Activated naive CD4-positive, alpha-beta T cell treated with Interleukin-2 at 50 U/mL for 16 hours (primary cell): Measurements from ENCODE around the gene RNASE3.
"Not testable (repeated sequence)": the region's sequence is repeated elsewhere in the genome, so short reads cannot be mapped to it uniquely, and the experiment has no call there.

Experiments
- DNase-seq: peaks from one replicate; pipeline ENCODE4 v3.0.0-alpha.2; 2020

Gene RNASE3

DNA sequence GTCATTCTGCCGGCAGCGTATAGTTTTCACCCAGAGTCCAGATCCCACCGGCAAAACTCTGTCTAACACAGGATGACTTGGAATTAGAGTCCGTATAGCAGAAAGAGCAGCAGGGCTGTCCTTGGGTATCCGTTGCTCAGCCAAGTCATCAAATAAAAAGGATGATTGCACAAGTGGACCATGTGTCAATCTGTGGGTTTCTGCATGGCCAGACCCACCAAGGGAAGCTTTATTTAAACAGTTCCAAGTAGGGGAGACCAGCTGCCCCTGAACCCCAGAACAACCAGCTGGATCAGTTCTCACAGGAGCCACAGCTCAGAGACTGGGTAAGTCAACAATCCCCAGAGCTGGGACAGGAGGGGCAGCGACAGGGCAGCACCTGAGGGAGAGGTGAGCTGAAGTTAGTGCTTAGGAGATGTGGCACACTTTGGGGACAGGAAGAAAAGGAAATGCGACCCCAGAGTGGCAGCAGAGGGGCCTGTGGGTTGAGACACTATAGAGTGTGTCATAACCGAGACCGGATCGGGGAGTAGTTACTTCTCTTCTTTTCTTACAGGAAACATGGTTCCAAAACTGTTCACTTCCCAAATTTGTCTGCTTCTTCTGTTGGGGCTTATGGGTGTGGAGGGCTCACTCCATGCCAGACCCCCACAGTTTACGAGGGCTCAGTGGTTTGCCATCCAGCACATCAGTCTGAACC lies at the start of gene RNASE3:
Gene RNASE3, plus strand, starts transcription at position 260 of the 700 bp plus-strand sequence. Its CDS starts 302 bp downstream, at position 562.
- DNase-seq = not testable (repeated sequence)

DNA sequence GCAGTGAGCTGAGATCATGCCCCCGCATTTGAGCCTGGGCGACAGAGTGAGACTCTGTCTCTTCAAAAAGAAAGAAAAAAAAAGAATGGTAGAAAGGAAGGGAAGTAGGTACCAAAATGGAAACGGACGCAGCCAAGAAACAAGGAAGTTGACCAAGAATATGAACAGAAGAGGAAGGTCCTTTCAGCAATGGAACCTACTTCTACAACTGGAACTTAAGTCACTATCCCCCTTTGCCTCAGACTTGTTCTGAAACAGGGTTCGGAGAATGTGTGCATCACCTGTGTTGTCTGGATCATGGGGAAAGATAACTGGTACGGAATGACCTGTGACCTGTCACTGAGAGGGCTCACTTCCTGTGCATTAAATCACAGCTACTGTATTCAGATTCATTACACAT lies 44.6 kb upstream of the RNASE3 start:
- DNase-seq = no peak

DNA sequence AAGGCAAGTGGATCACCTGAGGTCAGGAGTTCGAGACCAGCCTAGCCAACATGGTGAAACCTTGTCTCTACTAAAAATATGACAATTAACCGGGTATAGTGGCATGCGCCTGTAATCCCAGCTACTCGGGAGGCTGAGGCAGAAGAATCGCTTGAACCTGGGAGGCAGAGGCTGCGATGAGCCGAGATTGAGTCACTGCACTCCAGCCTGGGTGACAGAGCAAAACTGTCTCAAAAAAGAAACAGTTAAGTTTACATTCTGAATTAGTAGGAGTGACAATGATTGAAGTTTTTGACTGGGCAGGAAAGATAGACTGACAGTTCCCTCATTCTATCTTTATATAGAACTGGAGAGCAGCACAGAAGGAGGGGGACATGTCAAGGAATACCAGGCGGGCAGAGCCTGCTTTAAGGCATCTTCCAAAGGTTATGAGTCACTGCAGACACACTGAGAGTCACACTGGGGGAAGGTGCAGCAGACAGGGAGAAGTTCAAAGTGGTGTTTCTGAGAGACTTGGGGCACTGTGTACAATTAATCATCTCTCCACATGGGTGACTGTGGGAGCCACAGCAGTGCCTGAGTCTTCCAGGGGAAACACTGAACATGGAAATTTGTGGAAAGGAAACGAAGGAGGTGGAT lies 42.8 kb upstream of the RNASE3 start:
- no peak for DNase-seq

DNA sequence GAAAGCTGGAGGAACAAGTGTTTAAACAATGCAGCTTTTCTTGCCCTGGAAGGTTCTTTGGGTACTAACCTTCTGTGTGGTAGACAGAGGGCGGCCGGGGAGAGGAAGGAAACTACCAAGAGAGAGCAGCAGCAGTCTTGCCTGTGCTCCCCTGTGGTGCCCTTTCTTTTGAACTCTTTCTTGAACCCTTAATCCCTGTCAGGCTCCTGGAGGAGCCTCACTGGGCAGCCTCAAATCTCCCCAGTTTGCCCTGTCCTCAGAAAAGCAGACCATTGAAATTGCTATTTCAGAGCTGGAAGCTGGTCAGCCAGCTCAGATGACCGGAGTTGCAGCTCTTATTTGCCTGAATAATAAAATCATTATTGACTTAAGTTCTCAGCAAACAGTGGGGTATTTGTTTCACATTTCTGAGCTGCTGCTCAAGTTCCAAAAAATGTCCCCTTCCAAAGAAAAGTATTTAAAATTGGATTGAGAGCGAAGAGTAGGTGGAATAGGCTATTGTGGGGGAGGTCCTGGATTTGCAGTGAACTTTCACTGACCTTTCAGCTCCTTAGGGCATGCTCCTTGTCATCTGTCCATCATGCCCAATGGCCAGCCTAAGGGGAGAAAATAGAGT lies 42.1 kb upstream of the RNASE3 start:
- no peak for DNase-seq

DNA sequence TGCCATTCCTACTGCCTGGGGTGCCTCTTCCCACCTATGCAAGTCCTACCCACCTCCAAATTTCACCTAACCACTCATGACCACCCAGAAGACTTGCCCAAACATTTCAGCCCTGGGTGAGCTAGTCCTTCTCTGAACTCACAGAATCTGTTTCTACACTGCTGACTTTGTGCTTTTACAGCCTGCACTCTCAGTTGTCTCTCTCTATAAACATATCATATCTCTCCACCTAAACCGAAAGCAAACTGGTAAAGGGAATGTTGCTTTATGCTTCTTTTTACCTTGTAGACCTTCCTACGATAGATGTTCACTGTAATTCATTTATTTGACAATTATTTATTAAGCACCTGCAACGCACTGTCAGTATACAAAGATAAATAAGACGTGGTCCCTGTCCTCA lies 38.1 kb upstream of the RNASE3 start:
- no peak for DNase-seq

DNA sequence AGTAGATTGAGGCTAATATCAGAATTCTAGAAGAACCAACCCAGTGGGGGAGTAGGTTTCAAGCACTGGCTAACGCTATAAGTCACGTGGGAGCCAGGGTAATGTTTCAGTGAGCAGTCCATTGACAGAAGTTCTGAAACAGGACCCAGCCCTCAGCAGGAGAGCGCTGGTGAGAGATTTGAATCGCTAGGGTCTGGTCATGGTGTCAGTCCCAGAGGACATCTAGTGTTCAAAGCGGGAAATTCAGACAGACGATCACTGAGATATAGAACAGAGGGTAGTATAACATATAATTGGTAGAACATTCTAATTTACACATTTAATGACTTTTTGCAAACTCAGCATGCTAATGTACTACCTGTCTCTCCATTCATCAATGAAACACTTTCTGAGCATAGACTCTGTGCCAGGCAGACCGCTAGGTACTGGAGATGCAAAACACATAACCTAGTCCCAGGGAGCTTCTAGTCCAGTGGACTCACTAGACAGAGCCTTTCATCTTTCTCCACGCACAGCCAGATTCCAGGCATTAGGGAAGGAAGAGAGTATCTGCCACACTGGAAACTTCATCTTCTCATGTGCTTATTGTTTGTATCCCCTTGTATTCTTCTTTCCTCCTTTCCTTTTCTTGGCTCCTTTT lies 35.4 kb upstream of the RNASE3 start:
- peak; percentile 21 for DNase-seq

DNA sequence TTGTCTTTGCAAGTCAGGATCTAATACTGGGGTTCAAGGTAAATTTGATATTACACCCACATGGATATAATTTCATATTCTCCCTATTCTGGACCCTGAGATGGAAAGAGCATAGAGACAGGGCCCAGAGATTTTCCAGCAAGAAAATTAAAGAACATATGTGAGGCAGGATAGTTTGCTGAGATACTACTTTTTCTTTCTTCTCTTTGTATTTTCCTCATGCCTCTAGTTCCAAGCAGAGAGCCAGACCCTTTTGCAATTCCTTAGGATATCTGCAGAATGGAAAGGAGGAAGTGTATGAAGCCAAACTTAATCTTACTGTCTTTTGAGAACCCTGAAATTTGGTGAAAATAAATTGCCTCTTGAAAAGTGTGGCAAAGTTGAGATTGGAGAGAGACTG lies 34.0 kb upstream of the RNASE3 start:
- DNase-seq = no peak

DNA sequence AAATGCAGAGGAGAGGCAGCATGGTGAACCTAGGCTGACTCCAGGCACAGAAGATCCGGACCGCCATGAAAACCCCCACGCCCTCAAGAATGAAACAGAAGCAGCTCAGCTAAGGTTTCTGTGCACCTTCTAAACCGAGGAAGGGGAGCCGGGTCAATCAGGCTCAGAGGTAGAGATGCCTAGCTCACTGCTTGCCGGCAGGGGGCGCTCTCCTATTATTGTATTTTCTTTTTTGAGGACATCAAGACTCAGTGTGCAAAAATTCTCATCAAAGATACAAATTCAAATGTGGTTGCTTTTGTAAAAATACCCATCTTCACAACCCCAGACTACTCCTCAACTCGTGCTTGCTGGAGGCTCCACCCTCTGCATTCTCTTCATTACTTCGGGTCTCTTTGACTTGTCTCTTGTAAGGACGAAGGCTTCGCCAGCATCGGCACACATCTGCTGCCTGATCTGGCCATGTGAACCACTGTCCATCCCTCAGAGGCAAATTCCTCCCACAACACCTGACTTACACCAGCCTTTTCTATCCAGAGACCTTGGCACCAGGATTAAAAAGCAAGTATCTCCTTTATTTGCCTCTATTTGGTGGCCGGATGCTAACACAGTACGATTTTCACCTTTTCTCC lies 33.4 kb upstream of the RNASE3 start:
- peak; percentile 62 for DNase-seq

DNA sequence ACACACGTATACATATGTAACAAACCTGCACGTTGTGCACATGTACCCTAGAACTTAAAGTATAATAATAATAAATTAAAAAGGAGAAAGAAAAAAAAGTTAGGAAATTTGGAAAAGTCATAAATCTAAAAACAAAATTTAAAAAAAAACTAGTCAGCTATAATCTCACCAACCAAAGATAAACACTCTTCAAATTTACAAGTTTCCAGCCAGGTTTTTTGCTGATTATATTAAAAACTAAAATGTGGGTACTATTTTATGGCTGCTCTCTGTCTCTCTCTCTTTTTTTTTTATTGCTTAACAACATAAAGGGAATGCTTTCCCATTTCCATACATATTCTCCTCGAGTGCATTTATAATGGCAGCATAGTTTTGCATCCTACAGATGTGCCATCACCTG lies 25.0 kb upstream of the RNASE3 start:
- no peak for DNase-seq

DNA sequence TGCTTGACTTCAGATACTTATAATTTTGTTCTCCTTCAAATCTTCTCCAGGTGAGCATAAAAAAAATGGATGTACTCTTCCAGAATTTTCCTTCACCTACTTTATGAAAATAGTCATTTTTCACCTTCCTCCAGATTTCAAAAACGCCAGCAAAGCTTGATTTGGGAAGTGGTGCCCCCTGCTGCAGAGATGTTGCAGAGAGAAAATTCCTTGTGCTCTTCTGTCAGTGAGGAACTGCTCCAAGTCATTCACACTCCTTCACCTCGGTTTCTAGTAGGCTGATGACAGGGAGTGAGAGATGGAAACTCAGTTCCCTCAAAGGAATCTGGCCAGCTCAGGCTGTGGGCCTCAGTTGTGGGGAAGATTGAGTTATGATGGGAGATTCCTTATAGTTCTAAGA lies 24.2 kb upstream of the RNASE3 start:
- no peak for DNase-seq

DNA sequence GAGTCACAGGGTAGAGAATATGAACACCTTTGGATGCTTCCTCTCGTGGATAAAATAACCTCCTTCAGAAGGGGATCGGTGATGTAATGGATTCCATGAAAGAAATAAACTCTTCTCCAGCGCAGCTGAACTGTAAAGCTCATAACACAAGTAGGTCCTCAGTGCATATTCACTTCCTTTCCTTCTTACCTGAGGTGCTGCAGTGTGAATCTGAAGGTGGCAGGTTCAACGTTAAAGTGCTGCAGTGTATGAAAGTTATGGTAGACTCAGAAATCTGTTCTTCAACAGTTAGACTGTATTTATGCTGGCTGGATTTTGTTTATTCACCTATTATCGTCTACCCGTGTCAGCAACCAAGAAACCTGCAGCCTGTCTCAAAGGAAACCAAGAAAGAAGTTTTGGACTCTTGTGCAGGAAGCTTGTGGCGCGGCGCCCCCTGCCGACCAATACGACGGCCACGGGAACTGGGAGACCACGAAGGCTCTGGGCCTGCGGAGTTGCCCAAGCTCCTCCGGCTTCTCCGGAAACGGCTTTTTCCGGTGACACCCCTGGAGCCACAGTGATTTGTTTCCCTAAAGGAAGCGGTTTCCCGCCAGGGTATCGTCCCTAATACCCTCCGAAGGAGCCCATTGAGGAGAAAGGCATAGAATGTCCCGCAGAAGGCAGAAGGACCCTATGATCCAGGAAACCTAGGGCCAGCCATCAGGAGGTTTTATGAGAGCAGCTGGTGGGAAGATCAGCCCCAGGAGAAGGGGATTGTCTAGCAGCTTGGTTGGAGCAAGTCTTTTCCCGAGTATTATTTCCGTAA lies 17.6 kb upstream of the RNASE3 start:
- DNase-seq = peak; percentile 79

DNA sequence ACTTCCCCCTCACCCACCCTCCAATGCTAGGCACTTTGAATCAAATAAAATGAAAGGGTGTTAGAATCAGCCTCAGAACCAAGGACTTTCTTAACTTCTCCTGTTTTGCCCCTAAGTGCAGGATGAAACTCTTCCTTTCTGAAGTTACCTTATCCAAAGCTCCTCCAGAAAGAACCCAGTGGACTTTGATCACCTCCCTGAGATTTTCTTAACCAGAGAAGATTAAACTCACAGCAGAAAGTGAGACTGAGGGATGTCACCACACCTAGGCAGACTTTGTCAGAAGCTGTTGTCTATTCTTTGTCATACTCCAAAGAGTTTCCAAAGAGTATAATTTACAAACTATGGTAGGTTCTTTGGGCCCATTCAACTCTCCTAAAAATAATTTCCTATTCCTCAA lies 14.2 kb upstream of the RNASE3 start:
- DNase-seq = no peak

DNA sequence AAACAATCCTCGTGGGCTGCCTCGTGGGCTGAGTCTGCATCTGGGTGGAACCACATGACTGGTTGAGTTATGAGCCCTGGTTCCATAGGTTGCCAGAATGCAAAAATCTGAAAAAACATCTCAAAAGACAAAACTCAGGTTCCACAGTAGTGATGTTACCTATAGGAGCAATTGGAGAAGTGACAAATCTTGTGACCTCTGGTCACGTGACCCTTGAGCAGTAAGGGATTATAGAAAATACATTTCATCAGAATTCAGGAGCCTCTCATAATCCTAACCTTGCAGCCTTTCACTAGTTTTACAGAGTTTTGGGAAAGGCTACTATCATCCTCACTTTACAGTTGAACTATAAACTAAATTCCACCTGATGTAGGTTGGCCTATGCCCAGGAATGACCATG lies 12.5 kb upstream of the RNASE3 start:
- DNase-seq = no peak

DNA sequence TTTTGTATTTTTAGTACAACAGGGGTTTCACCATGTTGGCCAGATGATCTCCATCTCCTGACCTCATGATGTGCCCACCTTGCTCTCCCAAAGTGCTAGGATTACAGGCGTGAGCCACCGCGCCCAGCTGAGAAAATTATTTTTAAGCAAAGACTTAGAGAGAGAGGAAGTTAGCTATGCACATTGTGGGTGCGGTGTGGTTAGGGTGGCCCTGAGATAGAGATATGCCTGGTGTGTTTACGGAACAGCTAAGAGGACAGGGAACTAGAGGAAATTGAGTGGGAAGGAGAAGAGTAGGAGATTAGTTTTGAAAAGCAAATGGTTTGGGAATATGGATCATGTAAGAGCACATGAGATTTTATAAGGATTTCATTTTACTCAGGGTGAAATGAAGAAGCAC lies 10.0 kb upstream of the RNASE3 start:
- DNase-seq = not testable (repeated sequence)

DNA sequence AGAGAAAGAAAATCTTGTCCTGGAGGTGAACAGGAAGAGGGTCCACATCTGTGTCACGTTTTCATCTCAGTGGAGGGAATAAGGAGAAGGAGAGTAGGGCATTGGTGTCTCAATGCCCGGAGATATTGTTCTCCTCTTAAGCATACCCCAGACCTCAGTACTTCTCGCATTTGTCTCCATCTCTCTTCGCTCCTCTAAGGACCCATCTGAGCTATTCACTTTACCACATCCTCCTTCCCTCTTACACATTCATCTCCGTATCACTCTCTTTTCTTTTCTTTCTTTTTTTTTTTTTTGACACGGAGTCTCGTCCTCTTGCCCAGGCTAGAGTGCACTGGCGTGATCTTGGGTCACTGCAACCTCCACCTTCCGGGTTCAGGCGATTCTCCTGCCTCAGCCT lies 8.4 kb upstream of the RNASE3 start:
- DNase-seq = not testable (repeated sequence)

DNA sequence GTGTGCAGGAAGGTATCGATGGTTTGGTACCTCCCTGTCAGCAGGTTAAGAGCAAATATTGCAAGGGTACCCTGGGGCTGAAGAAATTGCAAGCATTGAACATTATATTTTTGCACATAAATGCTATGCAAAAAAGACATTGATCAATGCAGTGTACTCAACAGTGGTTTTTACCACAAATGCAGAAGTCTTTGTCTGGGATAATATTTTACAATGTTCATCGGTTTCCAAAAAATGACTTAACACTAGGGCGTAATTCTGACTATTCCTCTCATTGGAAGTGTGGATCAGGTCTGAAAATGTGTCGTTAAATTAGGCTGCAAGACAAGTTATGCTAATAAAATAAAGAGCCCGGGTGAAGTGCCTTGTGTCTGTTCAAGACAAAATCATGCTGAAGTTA lies 2.8 kb upstream of the RNASE3 start:
- not testable (repeated sequence) for DNase-seq

DNA sequence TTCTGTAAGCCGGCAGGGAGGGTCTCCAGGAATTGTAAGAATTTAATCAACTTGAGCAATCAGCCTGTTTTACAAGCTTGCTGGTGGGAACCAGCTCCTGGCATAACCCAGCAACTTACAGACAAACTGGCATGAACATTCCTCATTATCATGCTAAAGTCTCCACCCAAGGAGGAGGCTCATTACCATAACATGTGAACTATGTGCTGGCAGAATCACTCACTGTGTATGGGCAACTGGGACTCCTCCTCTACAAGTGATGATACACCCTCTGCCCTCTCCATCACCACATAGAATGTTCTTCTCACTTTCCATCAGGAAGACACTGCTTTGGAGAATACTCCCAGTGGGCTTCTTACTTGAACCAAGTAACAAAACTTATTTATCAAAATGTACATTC lies 4.1 kb downstream of the RNASE3 start:
- not testable (repeated sequence) for DNase-seq

DNA sequence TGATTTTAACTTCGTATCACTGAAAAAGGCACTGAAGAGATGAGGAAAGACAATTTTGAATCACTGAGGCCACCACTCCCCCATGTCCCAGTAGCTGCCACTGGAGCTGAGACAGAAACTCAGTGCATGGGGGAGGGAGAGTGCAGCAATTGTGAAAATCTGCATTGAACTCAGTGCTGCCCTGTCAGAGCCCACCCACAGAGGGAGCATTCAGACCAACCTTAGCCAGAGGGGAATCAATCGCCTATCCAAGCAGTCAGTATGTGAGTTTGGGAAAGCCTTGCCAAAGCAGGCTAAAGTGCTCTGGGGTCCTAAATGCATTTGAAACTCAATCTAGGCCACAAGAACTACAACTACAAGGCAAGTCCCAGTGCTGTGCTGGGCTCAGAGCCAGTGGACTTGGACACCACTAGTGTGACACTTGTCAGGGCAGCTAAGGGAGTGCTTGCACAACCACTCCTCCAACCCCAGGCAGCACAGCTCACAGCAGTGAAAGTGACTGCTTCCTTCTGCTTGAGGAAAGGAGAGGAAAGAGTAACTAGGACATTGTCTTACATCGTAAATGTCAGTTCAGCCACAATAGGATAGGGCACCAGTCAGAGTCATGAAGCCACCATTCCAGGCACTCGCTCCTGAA lies 13.3 kb downstream of the RNASE3 start:
- DNase-seq = no peak

DNA sequence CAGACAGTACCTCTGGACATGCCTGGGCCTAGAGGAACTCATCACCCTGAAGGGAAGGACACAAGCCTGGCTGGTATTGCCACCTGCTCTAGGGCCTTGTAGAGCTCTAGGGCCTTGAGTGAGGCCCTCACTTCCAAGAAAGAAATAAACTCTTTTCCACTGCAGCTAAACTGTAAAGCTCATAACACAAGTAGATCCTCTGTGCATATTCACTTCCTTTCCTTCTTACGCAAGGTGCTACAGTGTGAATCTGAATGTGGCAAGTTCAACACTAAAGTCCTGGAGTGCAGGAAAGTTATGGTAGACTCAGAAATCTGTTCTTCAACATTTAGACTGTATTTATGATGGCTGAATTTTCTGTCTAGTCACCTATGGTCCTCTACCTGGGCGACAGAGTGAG lies 14.5 kb downstream of the RNASE3 start:
- DNase-seq = no peak

DNA sequence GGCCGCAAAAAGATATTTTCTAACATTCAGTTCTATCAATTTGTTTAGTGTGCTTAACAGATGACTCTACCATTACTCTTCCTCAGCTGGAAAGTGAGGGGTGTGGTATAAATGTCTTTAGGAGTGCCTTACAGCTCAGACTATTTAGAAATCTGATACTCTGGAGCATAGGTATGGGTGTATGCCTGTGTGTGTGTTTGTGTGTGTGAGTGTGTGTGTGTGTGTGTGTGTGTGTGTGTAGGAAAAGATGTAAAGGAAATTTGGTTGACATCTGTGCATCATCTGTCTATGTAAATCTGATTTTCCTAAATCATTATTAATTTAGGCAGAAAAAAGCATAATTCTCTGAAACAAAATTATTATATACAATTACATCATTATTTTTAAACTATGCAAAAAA lies 16.0 kb downstream of the RNASE3 start:
- DNase-seq = no peak

DNA sequence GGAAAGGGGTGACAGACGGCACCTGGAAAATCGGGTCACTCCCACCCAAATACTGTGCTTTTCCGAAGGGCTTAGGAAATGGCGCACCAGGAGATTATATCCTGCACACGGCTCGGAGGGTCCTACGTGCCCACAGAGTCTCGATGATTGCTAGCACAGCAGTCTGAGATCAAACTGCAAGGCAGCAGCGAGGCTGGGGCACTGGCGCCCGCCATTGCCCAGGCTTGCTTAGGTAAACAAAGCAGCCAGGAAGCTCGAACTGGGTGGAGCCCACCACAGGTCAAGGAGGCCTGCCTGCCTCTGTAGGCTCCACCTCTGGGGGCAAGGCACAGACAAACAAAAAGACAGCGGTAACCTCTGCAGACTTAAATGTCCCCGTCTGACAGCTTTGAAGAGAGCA lies 19.6 kb downstream of the RNASE3 start:
- not testable (repeated sequence) for DNase-seq
